SU-DHL-6 (cell line): ENCODE measurements around the gene MSH4.
"Not testable (repeated sequence)": the region's sequence is repeated elsewhere in the genome, so short reads cannot be mapped to it uniquely, and the experiment has no call there.

Source experiments
- H2AFZ ChIP-seq: fragments of 200-600 bp; sonication (generic); 2 replicates; pipeline ENCODE4 v1.6.1; 2014; ENCODE audit warnings: low read depth, mild to moderate bottlenecking, moderate library complexity, mixed read lengths, antibody characterized with exemption, low read length; ENCODE audit not compliant: severe bottlenecking
- H3F3A ChIP-seq: fragments of 200-600 bp; shearing (Covaris generic); 2 replicates; pipeline ENCODE4 v1.6.0; 2016; ENCODE audit warnings: antibody characterized with exemption, mild to moderate bottlenecking; ENCODE audit not compliant: insufficient read depth
- H3K27ac ChIP-seq: fragments of 200-600 bp; sonication (generic); 2 replicates; pipeline ENCODE4 v1.5.1; 2016; ENCODE audit warnings: low read depth, mild to moderate bottlenecking, low read length, moderate library complexity, mixed read lengths
- H3K27me3 ChIP-seq: fragments of 200-600 bp; sonication (generic), shearing (Covaris generic); 2 replicates; pipeline ENCODE4 v1.6.0; 2014; ENCODE audit warnings: mild to moderate bottlenecking, low read length
- H3K36me3 ChIP-seq: fragments of 200-600 bp; sonication (generic); 2 replicates; pipeline ENCODE4 v1.6.1; 2014; ENCODE audit warnings: mild to moderate bottlenecking, low read length, mixed read lengths
- H3K4me2 ChIP-seq: fragments of 300-600, 200-600 bp; shearing (Covaris generic), sonication (generic); 2 replicates; pipeline ENCODE4 v1.6.0; 2014; ENCODE audit warnings: low read length, low read depth, mild to moderate bottlenecking; ENCODE audit not compliant: poor library complexity, severe bottlenecking
- H3K4me3 ChIP-seq: fragments of 200-600 bp; sonication (generic); 2 replicates; pipeline ENCODE4 v1.5.1; 2014; ENCODE audit warnings: antibody characterized with exemption, low read length, mild to moderate bottlenecking, mixed read lengths; ENCODE audit not compliant: insufficient read depth, poor library complexity, severe bottlenecking
- H3K79me2 ChIP-seq: fragments of 200-600 bp; sonication (generic); 2 replicates; pipeline ENCODE4 v1.6.1; 2014; ENCODE audit warnings: mild to moderate bottlenecking, low read length, moderate library complexity; ENCODE audit not compliant: insufficient read depth
- H3K9ac ChIP-seq: fragments of 200-600 bp; sonication (generic); 2 replicates; pipeline ENCODE4 v1.7.0; 2014; ENCODE audit warnings: mild to moderate bottlenecking, low read length
- H3K9me2 ChIP-seq: fragments of 200-600 bp; sonication (generic); replicated peaks from 2 replicates; pipeline ENCODE4 v1.6.1; 2014; ENCODE audit warnings: low read length; ENCODE audit not compliant: insufficient read depth
- H3K9me3 ChIP-seq: fragments of 200-600 bp; sonication (generic); 2 replicates; pipeline ENCODE4 v1.6.1; 2014; ENCODE audit warnings: low read length, mixed read lengths; ENCODE audit not compliant: insufficient read depth
- H4K20me1 ChIP-seq: fragments of 200-600 bp; sonication (generic); 2 replicates; pipeline ENCODE4 v1.6.1; 2014; ENCODE audit warnings: low read depth, mild to moderate bottlenecking, antibody characterized with exemption, low read length, moderate library complexity, mixed read lengths
- EZH2phosphoT487 ChIP-seq: fragments of 200-600 bp; sonication (generic), shearing (Covaris generic); conservative IDR thresholded peaks from 2 replicates; pipeline ENCODE4 v1.6.1; 2018; ENCODE audit warnings: mild to moderate bottlenecking, antibody characterized with exemption, low read length, moderate library complexity, mixed read lengths
- TF ChIP-seq, protein P1 (sequence below): fragments of 200-600 bp; sonication (generic); IDR thresholded peaks from one replicate; pipeline ENCODE4 v1.5.1; 2017; ENCODE audit warnings: antibody characterized with exemption, mild to moderate bottlenecking, low read length, moderate library complexity; ENCODE audit not compliant: insufficient read depth, poor library complexity, severe bottlenecking

Gene MSH4

DNA sequence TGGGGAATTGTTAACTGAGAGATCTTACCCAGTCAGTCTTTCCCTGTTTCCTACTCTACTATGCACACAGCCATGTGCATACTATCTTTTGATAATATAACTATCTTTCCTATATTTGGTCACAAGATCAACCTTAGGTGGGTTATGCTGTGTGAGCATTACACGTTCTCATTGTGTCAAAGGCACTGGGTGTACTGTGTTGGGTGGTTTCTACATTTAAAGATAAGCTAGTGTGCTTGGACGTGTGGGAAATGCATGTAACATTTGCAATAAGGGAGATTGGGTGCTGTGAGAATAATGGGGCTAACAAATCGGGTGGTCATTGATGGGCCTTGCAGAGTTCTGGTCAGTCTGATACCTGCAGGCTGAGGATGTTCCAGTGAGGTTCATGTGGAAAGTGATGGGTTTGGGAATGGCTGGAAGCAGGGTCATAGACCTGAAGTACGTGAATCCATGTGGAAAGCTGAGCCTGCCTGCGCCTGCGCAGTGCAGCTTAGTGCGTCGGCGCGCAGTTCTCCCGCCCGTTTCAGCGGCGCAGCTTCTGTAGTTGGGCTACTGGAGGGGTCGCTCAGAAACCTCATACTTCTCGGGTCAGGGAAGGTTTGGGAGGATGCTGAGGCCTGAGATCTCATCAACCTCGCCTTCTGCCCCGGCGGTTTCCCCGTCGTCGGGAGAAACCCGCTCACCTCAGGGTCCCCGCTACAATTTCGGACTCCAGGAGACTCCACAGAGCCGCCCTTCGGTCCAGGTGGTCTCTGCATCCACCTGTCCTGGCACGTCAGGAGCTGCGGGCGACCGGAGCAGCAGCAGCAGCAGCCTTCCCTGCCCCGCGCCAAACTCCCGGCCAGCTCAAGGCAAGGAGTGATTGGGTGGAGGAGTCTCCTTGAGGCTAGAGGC is at the start of gene MSH4:
MSH4 (plus strand) TSS at position 507 of the 897 bp plus-strand sequence; CDS start at position 611, 104 bp downstream.
- no peak for TF ChIP-seq EZH2phosphoT487
- TF ChIP-seq, protein P1, sequence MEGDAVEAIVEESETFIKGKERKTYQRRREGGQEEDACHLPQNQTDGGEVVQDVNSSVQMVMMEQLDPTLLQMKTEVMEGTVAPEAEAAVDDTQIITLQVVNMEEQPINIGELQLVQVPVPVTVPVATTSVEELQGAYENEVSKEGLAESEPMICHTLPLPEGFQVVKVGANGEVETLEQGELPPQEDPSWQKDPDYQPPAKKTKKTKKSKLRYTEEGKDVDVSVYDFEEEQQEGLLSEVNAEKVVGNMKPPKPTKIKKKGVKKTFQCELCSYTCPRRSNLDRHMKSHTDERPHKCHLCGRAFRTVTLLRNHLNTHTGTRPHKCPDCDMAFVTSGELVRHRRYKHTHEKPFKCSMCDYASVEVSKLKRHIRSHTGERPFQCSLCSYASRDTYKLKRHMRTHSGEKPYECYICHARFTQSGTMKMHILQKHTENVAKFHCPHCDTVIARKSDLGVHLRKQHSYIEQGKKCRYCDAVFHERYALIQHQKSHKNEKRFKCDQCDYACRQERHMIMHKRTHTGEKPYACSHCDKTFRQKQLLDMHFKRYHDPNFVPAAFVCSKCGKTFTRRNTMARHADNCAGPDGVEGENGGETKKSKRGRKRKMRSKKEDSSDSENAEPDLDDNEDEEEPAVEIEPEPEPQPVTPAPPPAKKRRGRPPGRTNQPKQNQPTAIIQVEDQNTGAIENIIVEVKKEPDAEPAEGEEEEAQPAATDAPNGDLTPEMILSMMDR: no peak
- Histone ChIP-seq H3F3A (peaks cover 91% of the 10 kb centered on the region), H3K27me3 (no peaks in the 10 kb centered on the region), H3K4me3 (no peak within 1 kb of the TSS), H3K79me2 (peaks cover 12% of the 10 kb centered on the region), H2AFZ (no peak within 1 kb of the TSS), H3K27ac (no peak within 1 kb of the TSS), H3K9me2 (no peaks in the 10 kb centered on the region), H3K9me3 (no peaks in the 10 kb centered on the region), H4K20me1 (peaks cover 27% of the 10 kb centered on the region), H3K4me2 (no peak within 1 kb of the TSS), H3K36me3 (peaks cover 42% of the 10 kb centered on the region), H3K9ac (no peak within 1 kb of the TSS)

DNA sequence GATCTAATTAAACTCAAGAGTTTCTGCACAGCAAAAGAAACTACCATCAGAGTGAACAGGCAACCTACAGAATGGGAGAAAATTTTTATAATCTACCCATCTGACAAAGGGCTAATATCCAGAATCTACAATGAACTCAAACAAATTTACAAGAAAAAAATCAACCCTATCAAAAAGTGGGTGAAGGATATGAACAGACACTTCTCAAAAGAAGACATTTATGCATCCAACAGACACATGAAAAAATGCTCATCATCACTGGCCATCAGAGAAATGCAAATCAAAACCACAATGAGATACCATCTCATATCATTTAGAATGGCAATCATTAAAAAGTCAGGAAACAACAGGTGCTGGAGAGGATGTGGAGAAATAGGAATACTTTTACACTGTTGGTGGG is 39.5 kb upstream of the MSH4 start:
- H4K20me1 ChIP-seq, H3K27ac ChIP-seq, H3K79me2 ChIP-seq, H3K4me2 ChIP-seq, H3K27me3 ChIP-seq, H3K4me3 ChIP-seq, H3K9me2 ChIP-seq, H3K9ac ChIP-seq, H2AFZ ChIP-seq, H3K9me3 ChIP-seq: not testable (repeated sequence)
- Histone ChIP-seq H3F3A (peaks cover 24% of the 10 kb centered on the region), H3K36me3 (peaks cover 49% of the 10 kb centered on the region)

DNA sequence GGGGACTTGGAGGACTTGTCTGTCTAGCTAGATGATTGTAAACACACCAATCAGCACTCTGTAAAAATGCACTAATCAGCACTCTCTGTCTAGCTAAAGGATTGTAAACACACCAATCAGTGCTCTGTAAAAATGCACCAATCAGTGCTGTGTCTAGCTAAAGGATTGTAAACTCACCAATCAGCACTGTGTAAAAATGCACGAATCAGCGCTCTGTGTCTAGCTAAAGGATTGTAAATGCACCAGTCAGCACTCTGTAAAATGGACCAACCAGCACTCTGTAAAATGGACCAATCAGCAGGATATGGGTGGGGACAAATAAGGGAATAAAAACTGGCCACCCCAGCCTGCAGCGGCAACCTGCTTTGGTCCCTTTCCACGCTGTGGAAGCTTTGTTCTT is 38.1 kb upstream of the MSH4 start:
- not testable (repeated sequence) for H3K9me2 ChIP-seq, H3K79me2 ChIP-seq, H3K4me2 ChIP-seq, H3K9ac ChIP-seq, H3K27ac ChIP-seq, H3K9me3 ChIP-seq, H3K4me3 ChIP-seq, H4K20me1 ChIP-seq, H2AFZ ChIP-seq, H3K27me3 ChIP-seq
- H3F3A ChIP-seq: peaks cover 32% of the 10 kb centered on the region
- H3K36me3 ChIP-seq: peaks cover 50% of the 10 kb centered on the region

DNA sequence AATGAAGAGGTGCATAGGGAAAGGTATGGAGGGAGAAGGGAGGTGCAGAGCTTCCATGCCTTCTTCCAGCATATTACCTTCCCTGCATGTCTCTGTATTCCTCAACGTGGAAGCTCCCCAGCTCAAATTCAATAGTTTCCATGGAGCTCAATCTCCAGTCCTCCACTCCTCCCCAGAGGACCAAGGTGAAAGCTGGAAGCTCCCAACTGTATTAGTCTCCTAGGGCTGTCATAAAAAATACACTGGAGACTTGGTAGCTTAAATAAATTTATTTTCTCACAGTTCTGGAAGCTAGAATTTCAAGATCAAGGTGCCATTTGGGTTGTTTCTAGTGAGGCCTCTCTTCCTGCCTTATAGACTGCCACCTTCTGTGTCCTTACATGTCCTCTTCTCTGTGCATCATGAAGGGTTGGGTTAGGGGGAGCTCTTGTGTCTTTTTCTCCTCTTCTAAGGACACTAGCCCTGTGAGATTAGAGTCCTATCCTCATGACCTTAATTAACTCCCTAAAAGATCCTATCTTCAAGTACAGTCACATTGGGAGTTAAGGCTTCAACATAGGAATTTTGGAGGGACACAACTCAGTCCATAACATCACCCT is 32.5 kb upstream of the MSH4 start:
- Histone ChIP-seq H3K9me3 (no peaks in the 10 kb centered on the region), H3F3A (peaks cover 45% of the 10 kb centered on the region), H3K4me2 (no peak overlapping the region), H3K27me3 (no peaks in the 10 kb centered on the region), H3K36me3 (peaks cover 31% of the 10 kb centered on the region), H4K20me1 (peaks cover 5% of the 10 kb centered on the region; the same call in 1 of the 2 replicates), H3K27ac (no peak overlapping the region), H3K9me2 (no peaks in the 10 kb centered on the region), H3K9ac (no peak overlapping the region), H3K4me3 (no peak overlapping the region), H2AFZ (no peak overlapping the region), H3K79me2 (no peaks in the 10 kb centered on the region)
- no peak for TF ChIP-seq EZH2phosphoT487
- TF ChIP-seq, protein P1: no peak
